GM12873 (cell line): ENCODE data around the gene IVNS1ABP.

ENCODE experiments used
- TF ChIP-seq, protein P1 (sequence below): IDR thresholded peaks from 2 replicates; pipeline ENCODE4 v1.5.1; 2012; ENCODE audit warnings: low read depth, mild to moderate bottlenecking, moderate library complexity, low read length, control low read depth; ENCODE audit not compliant: insufficient read depth; ENCODE audit errors: missing control alignments

The IVNS1ABP gene

DNA sequence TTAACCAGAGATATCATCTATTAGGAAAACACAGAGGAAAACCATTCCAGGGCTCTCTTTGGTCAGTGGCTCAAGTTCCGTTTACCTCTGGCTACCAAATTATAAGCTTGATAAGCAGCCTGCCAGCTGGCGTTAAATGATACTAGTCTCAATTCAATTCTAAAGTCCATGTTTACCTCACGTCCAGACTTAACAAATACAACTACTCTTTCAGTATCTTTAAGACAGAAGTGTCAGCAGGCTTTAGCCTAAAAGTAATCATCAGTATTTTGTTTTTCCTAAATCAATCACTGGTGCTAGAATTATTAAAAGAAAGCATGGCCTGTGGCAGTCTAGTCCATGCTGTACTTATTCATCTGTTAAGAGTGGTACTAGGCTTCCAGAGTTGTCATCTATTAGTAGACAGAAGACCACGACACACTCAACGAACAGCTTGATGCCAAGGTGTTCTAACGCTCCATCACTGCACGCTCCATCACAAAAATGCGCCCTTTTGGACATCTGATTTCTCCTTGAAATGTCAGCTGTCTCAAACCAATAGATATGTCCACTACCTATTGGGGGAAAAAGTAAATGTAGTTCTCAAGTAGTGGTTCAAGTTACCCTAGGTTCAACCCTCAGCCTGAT is 1.5 kb downstream of the IVNS1ABP start:
- TF ChIP-seq, protein P1, sequence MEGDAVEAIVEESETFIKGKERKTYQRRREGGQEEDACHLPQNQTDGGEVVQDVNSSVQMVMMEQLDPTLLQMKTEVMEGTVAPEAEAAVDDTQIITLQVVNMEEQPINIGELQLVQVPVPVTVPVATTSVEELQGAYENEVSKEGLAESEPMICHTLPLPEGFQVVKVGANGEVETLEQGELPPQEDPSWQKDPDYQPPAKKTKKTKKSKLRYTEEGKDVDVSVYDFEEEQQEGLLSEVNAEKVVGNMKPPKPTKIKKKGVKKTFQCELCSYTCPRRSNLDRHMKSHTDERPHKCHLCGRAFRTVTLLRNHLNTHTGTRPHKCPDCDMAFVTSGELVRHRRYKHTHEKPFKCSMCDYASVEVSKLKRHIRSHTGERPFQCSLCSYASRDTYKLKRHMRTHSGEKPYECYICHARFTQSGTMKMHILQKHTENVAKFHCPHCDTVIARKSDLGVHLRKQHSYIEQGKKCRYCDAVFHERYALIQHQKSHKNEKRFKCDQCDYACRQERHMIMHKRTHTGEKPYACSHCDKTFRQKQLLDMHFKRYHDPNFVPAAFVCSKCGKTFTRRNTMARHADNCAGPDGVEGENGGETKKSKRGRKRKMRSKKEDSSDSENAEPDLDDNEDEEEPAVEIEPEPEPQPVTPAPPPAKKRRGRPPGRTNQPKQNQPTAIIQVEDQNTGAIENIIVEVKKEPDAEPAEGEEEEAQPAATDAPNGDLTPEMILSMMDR = no peak

DNA sequence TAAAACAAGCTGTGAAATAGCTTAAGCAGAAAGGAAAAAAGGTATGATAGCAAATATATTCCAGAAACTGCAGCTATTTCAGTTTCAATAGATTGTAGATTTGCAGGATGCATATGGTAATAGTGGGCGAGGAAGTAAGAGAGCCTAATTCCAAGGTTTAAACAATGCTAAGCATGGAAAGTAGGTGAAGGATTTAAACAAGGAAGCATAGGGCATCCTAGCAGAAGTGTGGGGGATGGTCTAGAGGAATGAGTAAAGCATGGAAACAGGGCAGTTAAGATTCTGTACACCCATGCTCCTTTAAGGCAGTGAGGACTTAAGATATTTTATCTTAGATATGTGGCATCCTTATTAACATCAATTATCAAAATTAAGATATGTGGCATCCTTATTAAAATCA is 2.6 kb downstream of the IVNS1ABP start:
- TF ChIP-seq, protein P1 = no peak

DNA sequence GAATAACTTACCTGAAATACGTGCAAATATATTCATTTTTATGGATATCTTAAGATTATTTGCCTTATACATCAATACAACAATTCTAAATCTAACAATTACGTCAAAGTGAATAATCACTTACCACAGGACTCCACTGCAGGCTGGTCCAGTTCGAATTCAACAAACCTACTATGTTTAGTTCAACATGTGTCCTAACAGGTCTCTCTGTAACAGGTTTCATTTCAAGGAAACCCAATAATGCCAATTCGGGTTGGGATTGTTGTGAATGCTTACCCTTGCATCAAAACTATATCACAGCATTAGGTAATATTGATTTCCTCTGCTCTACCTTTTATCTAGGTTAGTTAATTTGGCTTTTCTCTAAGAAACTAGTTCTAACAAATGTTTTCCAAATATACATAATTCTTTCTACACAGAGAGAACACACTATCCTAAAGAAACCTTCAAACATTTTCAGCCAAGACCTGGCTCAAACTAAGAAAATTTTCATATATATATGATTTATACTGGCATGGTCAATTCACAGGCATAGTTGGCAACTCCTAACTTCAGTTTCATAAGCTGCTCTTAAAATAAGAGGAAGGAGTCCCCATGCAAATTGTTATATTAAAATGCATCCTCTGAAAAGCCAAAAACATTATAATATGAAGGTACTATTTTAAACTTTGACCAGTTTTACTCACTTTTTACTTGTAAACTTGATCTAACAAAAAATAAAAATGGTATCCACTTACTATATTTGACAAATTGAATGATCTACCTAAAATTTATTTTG is 4.5 kb downstream of the IVNS1ABP start:
- TF ChIP-seq, protein P1 = no peak

DNA sequence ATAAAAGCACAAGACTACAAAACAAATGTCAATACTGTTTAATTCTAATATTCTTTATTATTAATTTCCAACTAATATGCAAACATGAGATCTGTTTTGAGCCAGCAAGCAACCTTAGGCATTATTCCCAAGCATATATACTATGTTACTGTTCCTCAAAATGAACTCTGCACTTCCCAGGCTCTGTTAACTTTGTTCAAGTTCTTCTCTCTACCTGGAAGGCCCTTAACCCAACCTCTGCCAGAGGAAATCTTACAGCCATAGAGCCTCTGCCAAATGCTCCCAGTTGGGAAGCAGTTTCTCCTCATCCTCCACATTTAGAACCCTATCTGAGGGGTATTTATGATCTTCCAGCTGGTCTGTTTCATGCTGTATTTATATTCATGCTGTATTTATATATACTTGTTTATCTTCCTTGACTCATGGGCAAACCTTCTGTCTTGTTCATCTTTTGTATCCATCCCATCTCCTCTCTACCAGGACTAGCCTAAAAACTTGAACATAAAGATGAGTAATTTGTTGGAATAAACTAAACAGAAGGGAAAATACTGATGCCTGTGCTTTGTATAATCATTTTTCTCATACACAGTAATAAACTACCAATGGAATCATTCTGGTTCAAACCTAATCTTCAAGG is 5.3 kb downstream of the IVNS1ABP start:
- TF ChIP-seq, protein P1 = no peak

DNA sequence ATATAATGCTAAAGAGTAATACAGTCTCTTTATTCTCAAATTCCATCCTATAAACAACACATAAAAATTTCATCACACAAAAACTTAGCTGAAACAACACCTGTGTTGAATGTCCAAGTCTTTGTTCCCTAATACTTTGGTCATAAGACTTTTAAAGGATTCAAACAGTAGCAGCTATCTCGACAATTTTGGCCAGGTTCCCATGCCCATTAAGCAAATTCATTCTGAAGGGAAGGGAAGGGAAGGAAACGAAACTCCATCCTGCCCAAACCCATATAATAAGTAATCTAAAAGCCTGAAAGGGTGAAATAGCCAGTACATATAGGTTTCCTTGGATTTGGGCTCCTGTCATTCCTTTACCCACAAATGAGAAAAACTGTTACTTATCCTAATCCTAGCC is 7.5 kb downstream of the IVNS1ABP start:
- TF ChIP-seq, protein P1 = no peak

DNA sequence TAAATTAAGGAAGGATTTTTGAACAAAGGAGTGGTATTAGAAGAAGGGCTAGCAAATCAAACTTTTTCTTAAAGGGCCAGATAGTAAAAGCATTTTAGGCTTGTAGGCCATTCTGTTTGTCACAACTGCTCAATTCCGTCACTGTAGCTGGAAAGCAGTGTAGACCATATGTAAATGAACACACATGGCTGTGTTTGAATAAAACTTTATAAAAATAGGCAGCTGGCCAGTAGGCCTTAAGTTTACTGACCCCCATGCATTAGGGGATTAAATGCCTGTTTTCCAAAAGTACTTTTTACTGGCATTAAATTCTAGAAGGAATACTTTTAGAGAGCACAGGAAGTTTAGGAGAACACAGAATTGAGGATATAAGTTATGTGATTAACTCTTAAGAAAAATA is 8.9 kb downstream of the IVNS1ABP start:
- TF ChIP-seq, protein P1 = no peak

DNA sequence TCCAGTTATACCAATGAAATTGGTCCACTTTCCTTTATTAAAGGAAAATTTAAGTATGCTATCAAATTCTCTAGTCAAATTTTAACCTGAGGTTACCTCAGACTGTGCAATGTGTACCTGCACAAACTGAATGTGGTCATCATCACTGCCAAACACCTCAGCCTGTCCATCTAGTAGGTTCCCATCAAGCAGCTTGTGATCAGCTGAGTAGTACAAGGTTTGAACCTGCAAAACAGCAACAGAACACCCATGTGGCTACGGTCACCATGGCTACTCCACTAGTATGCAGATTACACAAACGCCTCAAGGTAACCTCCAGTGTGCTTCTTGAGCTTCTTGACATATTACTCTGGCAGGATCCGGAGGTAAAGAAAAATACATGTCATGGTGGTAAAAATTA is 11.6 kb downstream of the IVNS1ABP start:
- TF ChIP-seq, protein P1 = no peak
